Hematopoietic multipotent progenitor cell treated with erythropoietin and hydrocortisone succinate and interleukin-3 and kit ligand, for 8 days (in vitro differentiated cells): Measurements from ENCODE around the gene RIPPLY2.
"Not testable (repeated sequence)": the region's sequence is repeated elsewhere in the genome, so short reads cannot be mapped to it uniquely, and the experiment has no call there.

Experiments used
- DNase-seq: peaks from one replicate; pipeline ENCODE4 v3.0.0-alpha.2; 2015

RIPPLY2 gene

GRCh38 chr6:83860782-83861495 is 7.8 kb downstream of the RIPPLY2 start:
- no peak for DNase-seq

DNA sequence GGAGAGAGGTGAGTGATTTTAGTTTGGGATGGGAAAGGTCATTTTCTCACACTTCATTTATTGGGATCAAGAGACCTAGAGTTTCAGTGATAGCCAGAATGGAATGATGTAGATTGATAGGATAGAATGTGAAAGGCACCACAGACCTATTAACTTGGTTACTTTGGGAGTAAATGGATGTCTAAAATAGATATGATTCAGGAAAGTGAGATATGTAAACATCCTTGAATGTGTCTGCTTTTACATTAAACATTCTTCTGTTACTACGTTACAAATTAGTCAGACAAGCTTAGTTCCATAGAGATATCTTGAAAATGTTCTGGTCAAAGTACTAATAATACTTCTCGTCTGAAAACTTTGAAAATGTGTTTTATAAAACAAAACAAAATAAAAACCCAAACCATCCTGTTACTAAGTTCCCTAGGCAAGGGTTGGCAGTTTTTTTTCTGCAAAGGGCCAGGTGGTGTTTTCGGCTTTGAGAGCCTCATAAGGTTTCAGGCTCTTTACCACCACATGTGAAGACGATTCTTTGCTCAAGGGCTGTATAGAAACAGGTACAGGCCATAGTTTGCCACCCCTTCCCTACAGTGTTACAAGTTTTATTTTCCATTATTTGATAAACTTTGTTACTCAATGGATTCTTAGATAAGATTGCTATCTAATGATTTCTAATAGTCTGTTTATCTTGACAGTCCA is 9.8 kb downstream of the RIPPLY2 start:
- no peak for DNase-seq

DNA sequence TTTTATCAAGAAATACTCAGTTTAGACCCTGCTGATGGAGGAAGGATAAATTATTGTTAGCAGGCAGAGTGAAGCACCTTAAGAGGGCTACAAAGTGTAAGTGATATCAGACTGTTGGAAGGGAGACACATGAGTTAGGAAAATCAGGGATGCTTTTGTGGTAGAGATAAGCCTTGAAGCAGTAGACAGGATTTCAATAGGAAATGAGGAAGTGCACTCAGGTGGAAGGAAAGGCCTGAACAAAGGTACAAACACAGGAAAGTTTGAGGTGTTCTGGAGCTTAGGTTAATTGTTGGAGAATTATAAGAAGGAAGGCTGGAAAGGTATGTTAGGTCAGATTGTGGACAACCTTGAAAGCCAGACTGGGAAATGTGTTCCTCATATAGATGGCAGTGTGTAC is 13.9 kb downstream of the RIPPLY2 start:
- DNase-seq = no peak

- DNase-seq = peak; percentile 50
These were observed 14.5 kb downstream of the RIPPLY2 start for GRCh38 chr6:83867527-83868161.

DNA sequence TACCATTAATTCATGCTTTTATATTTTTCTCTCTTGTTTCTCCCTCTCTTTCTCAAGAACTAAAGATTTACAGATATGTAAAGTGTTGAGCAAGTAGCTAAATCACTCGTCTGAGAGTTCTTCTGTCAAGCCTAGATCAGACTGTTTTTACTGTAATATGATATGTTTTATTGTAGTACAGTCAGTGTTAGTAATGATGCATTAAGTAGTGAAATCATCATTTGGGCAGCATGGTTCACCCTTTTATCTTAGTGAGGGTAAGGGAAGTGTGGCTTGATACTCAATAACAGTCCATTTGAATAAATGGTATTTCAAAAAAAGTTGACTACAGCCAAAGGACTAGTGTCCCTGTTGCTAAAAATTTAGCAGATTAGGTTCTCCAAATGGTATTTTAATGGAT is 15.5 kb downstream of the RIPPLY2 start:
- no peak for DNase-seq

GRCh38 chr6:83870649-83871048 is 17.5 kb downstream of the RIPPLY2 start:
- DNase-seq = no peak

- peak; percentile 24 for DNase-seq
These were observed 19.4 kb downstream of the RIPPLY2 start for GRCh38 chr6:83872386-83873118.

DNA sequence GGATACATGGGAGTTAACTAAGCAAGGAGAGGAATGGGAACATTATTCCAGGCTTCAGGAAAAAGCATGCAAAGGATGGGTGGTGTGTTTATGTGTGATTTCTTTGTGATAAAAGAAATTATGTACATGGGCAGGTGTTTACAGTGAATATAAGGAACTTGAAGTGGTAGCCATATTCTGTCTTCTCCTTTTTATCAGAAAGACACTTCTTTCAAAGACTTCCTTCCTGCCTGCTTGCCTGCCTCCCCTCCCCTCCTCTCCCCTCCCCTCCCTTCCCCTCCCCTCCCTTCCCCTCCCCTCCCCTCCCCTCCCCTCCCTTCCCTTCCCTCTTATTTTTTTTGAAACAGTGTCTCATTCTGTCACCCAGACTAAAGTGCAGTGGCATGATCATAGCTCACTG is 20.7 kb downstream of the RIPPLY2 start:
- no peak for DNase-seq

- no peak for DNase-seq
These were observed 22.7 kb downstream of the RIPPLY2 start for GRCh38 chr6:83875843-83876242.

GRCh38 chr6:83878902-83879644 is 25.9 kb downstream of the RIPPLY2 start:
- DNase-seq = no peak

DNA sequence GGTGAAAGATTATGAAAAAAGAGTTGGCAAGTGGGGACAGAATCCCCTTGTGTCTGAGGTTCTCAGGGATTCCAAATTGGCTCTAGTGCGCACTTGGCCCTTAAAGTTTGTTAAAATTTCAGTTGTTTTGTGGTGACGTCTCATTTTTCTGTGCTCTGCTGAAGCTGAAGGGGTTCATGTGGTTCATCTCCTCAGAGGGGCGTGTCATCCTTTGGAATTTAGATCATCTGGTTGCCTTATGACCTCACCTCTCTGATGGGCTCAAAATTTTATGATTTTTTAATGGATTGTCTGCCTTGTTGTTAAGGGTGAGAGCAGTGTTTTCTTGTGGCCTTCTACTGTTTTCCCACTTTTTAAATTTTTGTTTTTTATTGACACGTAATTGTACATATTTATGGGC is 26.6 kb downstream of the RIPPLY2 start:
- DNase-seq = no peak

DNA sequence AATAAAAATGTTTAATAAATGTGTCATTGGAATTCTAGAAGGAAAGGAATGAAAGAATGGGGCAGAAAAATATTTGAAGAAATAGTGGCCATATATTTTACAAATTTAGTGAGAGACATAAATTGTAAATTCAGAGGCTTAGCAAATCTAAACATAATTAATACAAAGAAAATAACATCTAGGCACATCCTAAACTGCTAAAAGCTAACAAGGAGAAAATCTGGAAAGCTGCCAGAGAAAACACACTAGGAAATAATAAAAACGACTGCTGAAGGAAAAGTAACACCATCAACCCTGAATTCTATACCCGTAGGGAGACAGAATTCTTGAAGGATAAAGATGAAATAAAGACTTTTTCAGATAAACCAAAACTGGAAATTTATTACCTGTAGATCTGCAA is 30.1 kb downstream of the RIPPLY2 start:
- no peak for DNase-seq

DNA sequence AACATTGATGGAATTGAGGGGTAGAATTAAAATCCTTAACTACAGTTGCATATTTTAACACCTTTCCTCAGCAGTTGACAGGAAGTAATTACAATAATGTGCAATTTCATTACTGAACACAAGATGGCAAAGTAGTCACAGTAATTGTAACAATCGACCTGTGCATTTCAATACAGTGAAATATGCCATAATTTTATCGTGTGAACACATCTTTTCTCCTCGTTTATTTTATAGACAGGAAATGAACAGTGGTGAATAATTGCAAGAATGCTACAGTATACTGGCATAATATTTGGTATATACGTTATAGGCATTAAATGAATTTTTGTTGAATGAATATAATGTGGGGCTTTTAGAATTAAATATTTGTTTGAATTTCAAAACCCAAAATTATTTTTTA is 31.4 kb downstream of the RIPPLY2 start:
- peak; percentile 89 for DNase-seq

- DNase-seq = no peak
These were observed 32.8 kb downstream of the RIPPLY2 start for GRCh38 chr6:83885984-83886383.

GRCh38 chr6:83889621-83890020 is 36.5 kb downstream of the RIPPLY2 start:
- DNase-seq = no peak

- no peak for DNase-seq
These were observed 37.4 kb downstream of the RIPPLY2 start for GRCh38 chr6:83890520-83890919.

DNA sequence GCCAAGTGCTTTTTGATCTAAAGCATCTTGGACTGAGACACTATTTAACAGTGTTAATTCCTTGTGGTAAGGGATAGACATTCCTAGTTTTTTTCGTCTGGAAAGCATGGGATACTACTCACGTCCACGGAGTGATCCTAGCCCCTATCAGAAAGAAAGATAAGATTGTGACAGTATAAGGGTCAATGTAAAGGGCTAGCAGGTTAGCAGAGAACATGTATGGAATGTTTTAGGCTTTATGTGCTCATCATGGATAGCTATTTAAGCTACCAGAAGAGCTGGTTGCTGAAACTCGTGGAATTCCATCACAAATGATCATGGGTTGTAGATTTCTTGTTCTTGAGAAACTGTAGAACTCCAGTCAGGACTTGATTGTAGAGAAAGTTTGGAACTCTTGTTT is 38.4 kb downstream of the RIPPLY2 start:
- no peak for DNase-seq

DNA sequence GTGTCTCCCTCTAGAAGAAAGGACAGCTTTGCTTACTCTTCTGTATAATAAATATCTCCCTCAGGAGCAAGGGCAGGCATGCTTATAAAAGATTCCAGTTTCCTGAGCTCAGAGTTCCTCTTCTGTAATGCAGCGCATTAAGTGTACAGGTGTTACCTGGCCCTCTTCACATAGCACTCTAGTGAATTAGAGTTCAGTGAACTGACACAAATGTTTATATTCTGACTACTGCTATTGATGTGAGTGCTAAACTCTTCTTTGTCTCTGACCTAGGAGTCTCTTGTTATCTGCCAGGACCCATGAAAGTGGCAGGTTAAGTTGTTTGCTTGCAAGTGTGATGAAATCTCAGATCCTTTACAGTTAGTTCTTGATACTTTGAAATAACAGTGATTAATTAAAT is 39.9 kb downstream of the RIPPLY2 start:
- DNase-seq = no peak

DNA sequence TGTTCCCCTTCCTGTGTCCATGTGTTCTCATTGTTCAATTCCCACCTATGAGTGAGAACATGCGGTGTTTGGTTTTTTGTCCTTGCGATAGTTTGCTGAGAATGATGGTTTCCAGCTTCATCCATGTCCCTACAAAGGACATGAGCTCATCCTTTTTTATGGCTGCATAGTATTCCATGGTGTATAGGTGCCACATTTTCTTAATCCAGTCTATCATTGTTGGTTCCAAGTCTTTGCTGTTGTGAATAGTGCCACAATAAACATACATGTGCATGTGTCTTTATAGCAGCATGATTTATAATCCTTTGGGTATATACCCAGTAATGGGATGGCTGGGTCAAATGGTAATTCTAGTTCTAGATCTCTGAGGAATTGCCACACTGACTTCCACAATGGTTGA is 43.9 kb downstream of the RIPPLY2 start:
- not testable (repeated sequence) for DNase-seq

- no peak for DNase-seq
These were observed 48.5 kb downstream of the RIPPLY2 start for GRCh38 chr6:83901624-83902023.

- no peak for DNase-seq
These were observed 51.2 kb downstream of the RIPPLY2 start for GRCh38 chr6:83904395-83904794.

DNA sequence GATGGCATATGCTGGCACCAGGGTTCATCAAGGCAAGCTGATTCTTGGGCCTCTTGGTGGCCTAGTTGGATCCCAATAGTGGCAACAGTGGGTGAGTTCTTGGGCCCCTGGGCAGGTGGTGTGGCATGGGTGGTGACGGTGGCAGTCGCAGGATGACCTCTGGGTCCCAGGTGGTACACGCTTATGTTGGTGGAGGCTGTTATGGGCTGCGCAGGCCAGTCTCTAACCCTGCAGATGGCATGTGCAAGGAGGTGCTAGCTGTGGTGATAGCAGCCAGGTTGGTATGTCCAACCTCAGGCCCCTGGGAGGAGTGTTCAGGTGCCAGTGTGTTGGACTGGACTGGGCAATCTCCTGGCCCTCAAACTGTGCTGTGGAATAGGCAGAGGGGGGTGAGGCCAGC is 52.5 kb downstream of the RIPPLY2 start:
- no peak for DNase-seq
